Trophoblast cell (in vitro differentiated cells and primary cell): Measurements from ENCODE around the gene TMEM38B.

Source experiments
- DNase-seq, 2 donors: peaks; one replicate each; pipeline ENCODE4 v3.0.0-alpha.2; 2016
- H2AFZ ChIP-seq: 2 replicates; pipeline ENCODE4 v1.6.1; 2013; ENCODE audit warnings: low read length, moderate library complexity, mild to moderate bottlenecking; ENCODE audit not compliant: insufficient read depth, poor library complexity
- H2AK5ac ChIP-seq: 2 replicates; pipeline ENCODE4 v1.6.1; 2013; ENCODE audit warnings: mild to moderate bottlenecking, low read length
- H2BK120ac ChIP-seq: 2 replicates; pipeline ENCODE4 v1.6.1; 2013; ENCODE audit warnings: low read length, mild to moderate bottlenecking, moderate library complexity; ENCODE audit not compliant: insufficient read depth, poor library complexity
- H2BK12ac ChIP-seq: 2 replicates; pipeline ENCODE4 v1.6.1; 2013; ENCODE audit warnings: mild to moderate bottlenecking, low read length, moderate library complexity
- H2BK5ac ChIP-seq: 2 replicates; pipeline ENCODE4 v1.6.1; 2013; ENCODE audit warnings: low read length, low read depth, moderate library complexity, mild to moderate bottlenecking; ENCODE audit not compliant: poor library complexity
- H3K14ac ChIP-seq: 2 replicates; pipeline ENCODE4 v1.6.1; 2013; ENCODE audit warnings: mild to moderate bottlenecking, low read length
- H3K18ac ChIP-seq: 2 replicates; pipeline ENCODE4 v1.6.1; 2013; ENCODE audit warnings: mild to moderate bottlenecking, low read length
- H3K23ac ChIP-seq: 2 replicates; pipeline ENCODE4 v1.6.1; 2013; ENCODE audit warnings: low read length
- H3K27ac ChIP-seq: 2 replicates; pipeline ENCODE4 v1.5.1; 2013; ENCODE audit warnings: low read depth, mild to moderate bottlenecking, inconsistent platforms, low read length, moderate library complexity
- H3K27me3 ChIP-seq: 2 replicates; pipeline ENCODE4 v1.6.1; 2013; ENCODE audit warnings: inconsistent platforms, mild to moderate bottlenecking, low read length, moderate library complexity; ENCODE audit not compliant: insufficient read depth
- H3K36me3 ChIP-seq, 2 experiments: 1 replicate in 1 of 2; 2 replicates in 1 of 2; pipeline ENCODE4 v1.6.1; 2013; ENCODE audit warnings: low read length in 2 of 2, mild to moderate bottlenecking in 2 of 2, moderate library complexity in 1 of 2; ENCODE audit not compliant: insufficient read depth in 2 of 2, control insufficient read depth in 1 of 2
- H3K4ac ChIP-seq: 2 replicates; pipeline ENCODE4 v1.6.1; 2013; ENCODE audit warnings: low read depth, mild to moderate bottlenecking, low read length, moderate library complexity
- H3K4me1 ChIP-seq, 2 experiments: 1 replicate in 1 of 2; 2 replicates in 1 of 2; pipeline ENCODE4 v1.6.1; 2013; ENCODE audit warnings: low read length in 2 of 2, mild to moderate bottlenecking in 2 of 2, moderate library complexity in 1 of 2; ENCODE audit not compliant: insufficient read depth in 2 of 2, control insufficient read depth in 1 of 2
- H3K4me2 ChIP-seq: 2 replicates; pipeline ENCODE4 v1.6.1; 2013; ENCODE audit warnings: inconsistent platforms, mild to moderate bottlenecking, low read length, moderate library complexity
- H3K4me3 ChIP-seq: 2 replicates; pipeline ENCODE4 v1.5.1; 2013; ENCODE audit warnings: mild to moderate bottlenecking, low read depth, low read length, inconsistent platforms
- H3K79me1 ChIP-seq: one replicate; pipeline ENCODE4 v1.6.1; 2013; ENCODE audit warnings: low read length
- H3K79me2 ChIP-seq: 2 replicates; pipeline ENCODE4 v1.6.1; 2013; ENCODE audit warnings: low read length, mild to moderate bottlenecking; ENCODE audit not compliant: control insufficient read depth, insufficient read depth, poor library complexity
- H3K9ac ChIP-seq: 2 replicates; pipeline ENCODE4 v1.6.1; 2013; ENCODE audit warnings: mild to moderate bottlenecking, low read length
- H3K9me3 ChIP-seq: 2 replicates; pipeline ENCODE4 v1.6.1; 2013; ENCODE audit warnings: low read depth, mild to moderate bottlenecking, control low read depth, inconsistent platforms, low read length; ENCODE audit not compliant: insufficient read depth
- H4K12ac ChIP-seq: 2 replicates; pipeline ENCODE4 v1.6.1; 2013; ENCODE audit warnings: low read depth, mild to moderate bottlenecking, low read length, moderate library complexity
- H4K8ac ChIP-seq: 2 replicates; pipeline ENCODE4 v1.6.1; 2013; ENCODE audit warnings: low read depth, mild to moderate bottlenecking, low read length, moderate library complexity
- H4K91ac ChIP-seq: one replicate; pipeline ENCODE4 v1.6.1; 2013; ENCODE audit warnings: low read depth, mild to moderate bottlenecking, low read length, moderate library complexity
- WGBS: extraction: QIAGEN DNeasy Blood & Tissue Kit; methylation state at CpG from one replicate; pipeline ENCODE4 v1.1.7; 2013; ENCODE audit warnings: missing lambda C conversion rate; ENCODE audit not compliant: insufficient read length, insufficient coverage; ENCODE audit errors: extremely low coverage; 5-methylcytosine and 5-hydroxymethylcytosine counted together

The TMEM38B gene

GRCh38 chr9:105683688-105684275 lies 10.6 kb upstream of the TMEM38B start:
- H3K27me3 ChIP-seq: no peaks in the 10 kb centered on the region
- H3K79me1 ChIP-seq: no peaks in the 10 kb centered on the region
- no peak overlapping the region for H3K18ac ChIP-seq
- no peak for DNase-seq
- H3K4me1 ChIP-seq: no peaks in the 10 kb centered on the region
- H3K23ac ChIP-seq: no peak overlapping the region
- H3K4me2 ChIP-seq: no peak overlapping the region
- no peak overlapping the region for H3K4me3 ChIP-seq
- H2AFZ ChIP-seq: no peak overlapping the region
- no peak overlapping the region for H4K8ac ChIP-seq
- no peak overlapping the region for H2BK5ac ChIP-seq
- no peak overlapping the region for H4K91ac ChIP-seq
- no peaks in the 10 kb centered on the region for H3K9me3 ChIP-seq
- no peak overlapping the region for H3K9ac ChIP-seq
- no peak overlapping the region for H2BK120ac ChIP-seq
- H3K36me3 ChIP-seq: no peaks in the 10 kb centered on the region
- H2BK12ac ChIP-seq: no peak overlapping the region
- H2AK5ac ChIP-seq: no peak overlapping the region
- no peak overlapping the region for H3K14ac ChIP-seq
- H4K12ac ChIP-seq: no peak overlapping the region
- H3K27ac ChIP-seq: no peak overlapping the region
- H3K79me2 ChIP-seq: no peaks in the 10 kb centered on the region
- WGBS: no CpG with 5 or more reads among the region's 1 CpG
- no peak overlapping the region for H3K4ac ChIP-seq

GRCh38 chr9:105686936-105687335 lies 7.4 kb upstream of the TMEM38B start:
- WGBS: no CpG with 5 or more reads among the region's 4 CpGs
- Histone ChIP-seq H3K27me3 (no peaks in the 10 kb centered on the region), H3K9me3 (no peaks in the 10 kb centered on the region)

GRCh38 chr9:105690742-105691141 lies 3.6 kb upstream of the TMEM38B start:
- Histone ChIP-seq H3K9ac (no peak overlapping the region), H3K27me3 (no peaks in the 10 kb centered on the region), H3K4ac (no peak overlapping the region), H2BK120ac (no peak overlapping the region), H4K12ac (no peak overlapping the region), H3K27ac (no peak overlapping the region), H3K9me3 (no peaks in the 10 kb centered on the region), H3K79me1 (no peaks in the 10 kb centered on the region), H3K36me3 (no peaks in the 10 kb centered on the region), H3K4me2 (no peak overlapping the region), H2AFZ (no peak overlapping the region), H3K14ac (no peak overlapping the region), H2AK5ac (no peak overlapping the region), H3K79me2 (no peaks in the 10 kb centered on the region), H3K4me1 (peaks cover 1 to 5% of the 10 kb centered on the region in 2 experiments), H3K18ac (no peak overlapping the region), H3K4me3 (no peak overlapping the region), H2BK5ac (no peak overlapping the region), H4K8ac (no peak overlapping the region), H2BK12ac (no peak overlapping the region), H3K23ac (no peak overlapping the region), H4K91ac (no peak overlapping the region)
- DNase-seq: peak in 1 of 2 donors; percentile 25
- no CpG with 5 or more reads among the region's 2 CpGs for WGBS

More at GRCh38 chr9:105686936-105687335, 7.4 kb upstream of the TMEM38B start:
- Histone ChIP-seq H3K9ac (no peak overlapping the region), H2BK5ac (no peak overlapping the region), H3K23ac (no peak overlapping the region), H3K27ac (no peak overlapping the region), H3K4me1 (no peaks in the 10 kb centered on the region), H3K79me1 (no peaks in the 10 kb centered on the region), H3K79me2 (no peaks in the 10 kb centered on the region), H2AFZ (no peak overlapping the region), H2BK120ac (no peak overlapping the region), H3K36me3 (no peaks in the 10 kb centered on the region), H4K91ac (no peak overlapping the region), H4K8ac (no peak overlapping the region), H2BK12ac (no peak overlapping the region), H3K14ac (no peak overlapping the region), H3K4me3 (no peak overlapping the region), H3K18ac (no peak overlapping the region), H3K4me2 (no peak overlapping the region), H4K12ac (no peak overlapping the region), H3K4ac (no peak overlapping the region), H2AK5ac (no peak overlapping the region)
- no peak for DNase-seq

DNA sequence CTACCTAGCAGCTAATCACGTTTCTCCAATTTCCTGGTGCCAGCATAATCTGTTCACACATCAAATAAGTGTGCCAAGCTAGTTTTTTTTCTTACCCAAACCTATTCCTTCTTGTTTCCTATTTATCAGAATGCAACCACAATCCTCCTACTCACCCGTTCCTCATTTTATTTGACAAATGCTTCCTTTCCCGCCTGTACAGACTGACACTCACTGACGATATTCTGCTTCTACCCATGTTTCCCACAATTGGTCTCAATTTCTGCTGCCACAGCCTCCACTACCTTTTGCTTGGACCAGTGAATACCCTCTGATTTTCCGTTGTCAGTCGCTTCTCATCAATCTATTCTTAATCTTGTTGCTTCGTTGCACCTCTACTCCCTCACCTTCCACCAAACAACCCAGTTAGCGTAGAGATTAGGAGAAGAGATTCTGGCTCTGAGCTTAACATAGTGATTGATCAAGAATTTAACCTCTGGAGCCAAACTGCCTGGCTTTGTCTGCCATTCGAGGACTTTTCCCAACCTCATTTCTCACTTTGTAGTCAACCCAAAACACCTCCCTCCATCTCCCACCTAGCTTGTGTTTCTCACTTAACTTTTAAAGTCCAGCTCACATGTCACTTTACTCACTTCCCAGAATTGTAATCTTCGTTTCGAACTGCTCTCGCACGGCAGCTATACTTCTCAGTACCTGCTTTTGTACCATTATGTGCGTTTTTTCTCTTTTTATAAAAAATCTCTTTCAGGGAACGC lies 729 bp upstream of the TMEM38B start:
- Histone ChIP-seq H4K12ac (no peak overlapping the region), H3K4me2 (peak overlapping the region; percentile 84), H3K23ac (no peak overlapping the region), H3K79me1 (no peaks in the 10 kb centered on the region), H4K8ac (no peak overlapping the region), H3K18ac (no peak overlapping the region), H3K4me1 (peaks cover 1 to 5% of the 10 kb centered on the region in 2 experiments), H3K14ac (no peak overlapping the region), H3K4ac (no peak overlapping the region), H3K9me3 (no peaks in the 10 kb centered on the region), H2BK5ac (no peak overlapping the region), H4K91ac (no peak overlapping the region), H2AFZ (no peak overlapping the region), H3K27ac (no peak overlapping the region), H2BK12ac (no peak overlapping the region), H3K36me3 (no peaks in the 10 kb centered on the region), H3K9ac (no peak overlapping the region), H3K79me2 (no peaks in the 10 kb centered on the region), H2AK5ac (no peak overlapping the region), H3K4me3 (no peak overlapping the region), H3K27me3 (no peaks in the 10 kb centered on the region), H2BK120ac (no peak overlapping the region)
- peak in 1 of 2 donors; percentile 15 for DNase-seq
- WGBS: no CpG with 5 or more reads among the region's 15 CpGs
